HUES64 (cell line): ENCODE measurements around the gene WDR33.
"Not testable (repeated sequence)": the region's sequence is repeated elsewhere in the genome, so short reads cannot be mapped to it uniquely, and the experiment has no call there.

Experiments
- H3K27ac ChIP-seq: 2 replicates; pipeline ENCODE4 v1.7.0; 2013; ENCODE audit warnings: low read depth, low read length, inconsistent platforms
- H3K27me3 ChIP-seq: 2 replicates; pipeline ENCODE4 v1.6.1; 2013; ENCODE audit warnings: mild to moderate bottlenecking, low read length; ENCODE audit not compliant: insufficient read depth
- H3K36me3 ChIP-seq: 2 replicates; pipeline ENCODE4 v1.6.1; 2013; ENCODE audit warnings: mild to moderate bottlenecking, low read length; ENCODE audit not compliant: insufficient read depth
- H3K4me1 ChIP-seq: 2 replicates; pipeline ENCODE4 v1.6.1; 2013; ENCODE audit warnings: mild to moderate bottlenecking, low read length, moderate library complexity; ENCODE audit not compliant: insufficient read depth
- H3K4me3 ChIP-seq: 2 replicates; pipeline ENCODE4 v1.5.1; 2013; ENCODE audit warnings: mild to moderate bottlenecking, low read length, moderate library complexity
- H3K9ac ChIP-seq: 2 replicates; pipeline ENCODE4 v1.6.1; 2013; ENCODE audit warnings: mild to moderate bottlenecking, low read depth, low read length
- H3K9me3 ChIP-seq: 2 replicates; pipeline ENCODE4 v1.6.1; 2013; ENCODE audit warnings: low read depth, low read length; ENCODE audit not compliant: insufficient read depth
- WGBS: fragments of 150-250, 120-280 bp; methylation state at CpG from one replicate; pipeline ENCODE4 v1.1.7; 2013; ENCODE audit warnings: missing lambda C conversion rate; 5-methylcytosine and 5-hydroxymethylcytosine counted together

Gene WDR33

GRCh38 chr2:127783101-127783500 lies 27.9 kb downstream of the WDR33 start:
- Histone ChIP-seq H3K9me3 (no peaks in the 10 kb centered on the region), H3K27me3 (no peaks in the 10 kb centered on the region), H3K27ac (no peak overlapping the region), H3K4me3 (no peak overlapping the region), H3K36me3 (0 out of 2 replicates have a peak, but pooled peaks cover 12% of the 10 kb centered on the region), H3K4me1 (no peaks in the 10 kb centered on the region), H3K9ac (no peak overlapping the region)

- Histone ChIP-seq H3K4me1 (peaks cover 23% of the 10 kb centered on the region), H3K9me3 (no peaks in the 10 kb centered on the region), H3K27ac (no peak overlapping the region), H3K36me3 (0 out of 2 replicates have a peak, but pooled peaks cover 5% of the 10 kb centered on the region), H3K9ac (no peak overlapping the region), H3K27me3 (no peaks in the 10 kb centered on the region), H3K4me3 (no peak overlapping the region)
- WGBS, result 94% methylated on average over 2 of the region's 2 CpGs
Observed at GRCh38 chr2:127778850-127779249, 32.1 kb downstream of the WDR33 start.

- H3K4me1 ChIP-seq, result peaks cover 25% of the 10 kb centered on the region
- H3K9ac ChIP-seq, result no peak overlapping the region
- H3K27ac ChIP-seq, result no peak overlapping the region
- no peak overlapping the region for H3K4me3 ChIP-seq
- 97% methylated on average over 2 of the region's 2 CpGs for WGBS
- H3K9me3 ChIP-seq, result no peaks in the 10 kb centered on the region
- H3K27me3 ChIP-seq, result no peaks in the 10 kb centered on the region
- 0 out of 2 replicates have a peak, but pooled peaks cover 5% of the 10 kb centered on the region for H3K36me3 ChIP-seq
Observed at GRCh38 chr2:127778447-127778846, 32.5 kb downstream of the WDR33 start.

- WGBS, result 90% methylated on average over 3 of the region's 3 CpGs
- no peak overlapping the region for H3K4me3 ChIP-seq
- H3K9ac ChIP-seq, result no peak overlapping the region
- peaks cover 31% of the 10 kb centered on the region for H3K4me1 ChIP-seq
- H3K27ac ChIP-seq, result peak overlapping the region; percentile 49; the same call in 1 of the 2 replicates
- H3K27me3 ChIP-seq, result no peaks in the 10 kb centered on the region
- H3K36me3 ChIP-seq, result peaks cover 2% of the 10 kb centered on the region
- H3K9me3 ChIP-seq, result no peaks in the 10 kb centered on the region
Observed at GRCh38 chr2:127776122-127776780, 34.7 kb downstream of the WDR33 start.

- H3K27ac ChIP-seq, result no peak overlapping the region
Observed at GRCh38 chr2:127771756-127772155, 39.2 kb downstream of the WDR33 start.

GRCh38 chr2:127770973-127771735 lies 39.8 kb downstream of the WDR33 start:
- Histone ChIP-seq H3K27ac (no peak overlapping the region), H3K4me1 (peaks cover 16% of the 10 kb centered on the region), H3K36me3 (peaks cover 40% of the 10 kb centered on the region), H3K4me3 (no peak overlapping the region), H3K9me3 (no peaks in the 10 kb centered on the region), H3K27me3 (no peaks in the 10 kb centered on the region), H3K9ac (no peak overlapping the region)
- 95% methylated on average over 9 of the region's 9 CpGs for WGBS

More at GRCh38 chr2:127771756-127772155, 39.2 kb downstream of the WDR33 start:
- H3K9ac ChIP-seq, result no peak overlapping the region
- no peaks in the 10 kb centered on the region for H3K9me3 ChIP-seq
- WGBS, result 96% methylated on average over 2 of the region's 2 CpGs
- H3K4me1 ChIP-seq, result peaks cover 22% of the 10 kb centered on the region
- no peaks in the 10 kb centered on the region for H3K27me3 ChIP-seq
- H3K36me3 ChIP-seq, result peaks cover 34% of the 10 kb centered on the region
- H3K4me3 ChIP-seq, result no peak overlapping the region

- not testable (repeated sequence) for H3K27me3 ChIP-seq, H3K4me1 ChIP-seq, H3K4me3 ChIP-seq, H3K9ac ChIP-seq, H3K27ac ChIP-seq, H3K9me3 ChIP-seq
- peaks cover 47% of the 10 kb centered on the region for H3K36me3 ChIP-seq
- 96% methylated on average over 6 of the region's 6 CpGs for WGBS
Observed at GRCh38 chr2:127770534-127770933, 40.4 kb downstream of the WDR33 start.

- no peaks in the 10 kb centered on the region for H3K27me3 ChIP-seq
- H3K9ac ChIP-seq, result no peak overlapping the region
- 86% methylated on average over 2 of the region's 2 CpGs for WGBS
- H3K9me3 ChIP-seq, result no peaks in the 10 kb centered on the region
- H3K36me3 ChIP-seq, result peaks cover 56% of the 10 kb centered on the region
- no peak overlapping the region for H3K27ac ChIP-seq
- no peak overlapping the region for H3K4me3 ChIP-seq
- H3K4me1 ChIP-seq, result 0 out of 2 replicates have a peak, but pooled peaks cover 8% of the 10 kb centered on the region
Observed at GRCh38 chr2:127769587-127769986, 41.4 kb downstream of the WDR33 start.

- Histone ChIP-seq H3K27ac (no peak overlapping the region), H3K36me3 (peaks cover 63% of the 10 kb centered on the region), H3K9ac (no peak overlapping the region), H3K9me3 (no peaks in the 10 kb centered on the region), H3K27me3 (no peaks in the 10 kb centered on the region), H3K4me1 (0 out of 2 replicates have a peak, but pooled peaks cover 8% of the 10 kb centered on the region), H3K4me3 (no peak overlapping the region)
- WGBS, result 94% methylated on average over 5 of the region's 6 CpGs
Observed at GRCh38 chr2:127768775-127769479, 42.0 kb downstream of the WDR33 start.

GRCh38 chr2:127763776-127764175 lies 47.2 kb downstream of the WDR33 start:
- Histone ChIP-seq H3K27ac (no peak overlapping the region), H3K36me3 (peaks cover 92% of the 10 kb centered on the region), H3K9me3 (no peaks in the 10 kb centered on the region), H3K4me3 (no peak overlapping the region), H3K9ac (no peak overlapping the region), H3K27me3 (no peaks in the 10 kb centered on the region), H3K4me1 (no peaks in the 10 kb centered on the region)

- Histone ChIP-seq H3K27me3 (no peaks in the 10 kb centered on the region), H3K9ac (no peak overlapping the region), H3K36me3 (peaks cover 92% of the 10 kb centered on the region), H3K27ac (no peak overlapping the region), H3K4me1 (no peaks in the 10 kb centered on the region), H3K9me3 (no peaks in the 10 kb centered on the region), H3K4me3 (no peak overlapping the region)
- WGBS, result 95% methylated on average over 6 of the region's 6 CpGs
Observed at GRCh38 chr2:127762846-127763245, 48.1 kb downstream of the WDR33 start.
